H1 (cell line): ENCODE results near the gene SPRYD4. TPM values are rescaled to one million over a fixed set of nuclear protein-coding genes. Genes with fewer than 3 reads are reported as not detected.

Source experiments
- CTCF ChIA-PET: fragments of 300-600 bp; sonication (Branson Sonifier 250); formaldehyde crosslinking; loops from one replicate; lab custom pipeline; 2021; ENCODE audit not compliant: partially characterized antibody; lab: Charles Lee
- POLR2A ChIA-PET: fragments of 300-600 bp; sonication (Branson Sonifier 250); formaldehyde crosslinking; loops from one replicate; lab custom pipeline; 2021; ENCODE audit warnings: inconsistent platforms; ENCODE audit not compliant: partially characterized antibody; lab: Charles Lee
- DNase-seq, 2 experiments: peaks; one replicate each; pipeline versions ENCODE4 v3.0.0 to v3.0.0-alpha.2; 2010 to 2022; ENCODE audit warnings: low spot score in 2 of 2, low read depth in 1 of 2, mixed read lengths in 1 of 2
- FAIRE-seq: peaks from 2 replicates; lab custom pipeline; 2011; peaks lifted over from hg19 to GRCh38; lab: Jason Lieb, UNC
- H2AFZ ChIP-seq: 2 replicates; pipeline ENCODE4 v1.8.1; 2012; ENCODE audit warnings: low read length, inconsistent platforms
- H2AK5ac ChIP-seq: 2 replicates; pipeline ENCODE4 v1.6.1; 2013; ENCODE audit warnings: low read depth, low read length
- H2BK120ac ChIP-seq: replicated peaks from 2 replicates; pipeline ENCODE3; 2013; ENCODE audit warnings: low read depth, low read length, inconsistent platforms
- H2BK12ac ChIP-seq: 2 replicates; pipeline ENCODE4 v1.6.1; 2013; ENCODE audit warnings: low read depth, low read length
- H2BK15ac ChIP-seq: 2 replicates; pipeline ENCODE4 v1.6.1; 2013; ENCODE audit warnings: low read length
- H2BK20ac ChIP-seq: 2 replicates; pipeline ENCODE4 v1.6.1; 2013; ENCODE audit warnings: low read length
- H2BK5ac ChIP-seq: 2 replicates; pipeline ENCODE4 v1.6.1; 2013; ENCODE audit warnings: low read depth, low read length
- H3K14ac ChIP-seq: 2 replicates; pipeline ENCODE4 v1.6.1; 2013; ENCODE audit warnings: inconsistent platforms; ENCODE audit not compliant: insufficient read length
- H3K18ac ChIP-seq: 2 replicates; pipeline ENCODE4 v1.6.1; 2013; ENCODE audit warnings: low read length; ENCODE audit errors: extremely low read depth
- H3K23ac ChIP-seq: 2 replicates; pipeline ENCODE4 v1.6.1; 2013; ENCODE audit warnings: inconsistent platforms; ENCODE audit not compliant: insufficient read length
- H3K23me2 ChIP-seq: 2 replicates; pipeline ENCODE4 v1.6.1; 2013; ENCODE audit warnings: low read depth, low read length
- H3K27ac ChIP-seq: 2 replicates; pipeline ENCODE4 v1.6.1; 2011; ENCODE audit warnings: low read depth, low read length, inconsistent platforms
- H3K27me3 ChIP-seq, 4 experiments: replicated peaks in 1 of 4; 1 replicate in 1 of 4; 2 replicates in 3 of 4; pipeline versions ENCODE4 v1.6.1 to v1.8.1; 2011 to 2013; ENCODE audit warnings: low read length in 3 of 4, mild to moderate bottlenecking in 3 of 4, inconsistent platforms in 2 of 4, mixed read lengths in 2 of 4, moderate library complexity in 1 of 4; ENCODE audit not compliant: control insufficient read depth in 3 of 4, insufficient read depth in 3 of 4; ENCODE audit errors: extremely low read depth in 1 of 4
- H3K36me3 ChIP-seq, 4 experiments: 2 replicates each; pipeline versions ENCODE4 v1.6.1 to v1.8.1; 2011 to 2013; ENCODE audit warnings: mild to moderate bottlenecking in 4 of 4, low read length in 3 of 4, moderate library complexity in 2 of 4, control low read depth in 1 of 4, inconsistent platforms in 1 of 4; ENCODE audit not compliant: insufficient read depth in 4 of 4, control insufficient read depth in 2 of 4
- H3K4ac ChIP-seq: replicated peaks from 2 replicates; pipeline ENCODE3; 2013; ENCODE audit warnings: low read length, low read depth, mixed read lengths, inconsistent platforms; ENCODE audit not compliant: insufficient read length
- H3K4me1 ChIP-seq, 4 experiments: replicated peaks in 1 of 4; 1 replicate in 1 of 4; 2 replicates in 3 of 4; pipeline versions ENCODE4 v1.6.1 to v1.8.1; 2011 to 2013; ENCODE audit warnings: low read length in 3 of 4, inconsistent platforms in 2 of 4, mixed read lengths in 1 of 4; ENCODE audit not compliant: insufficient read depth in 4 of 4, control insufficient read depth in 3 of 4
- H3K4me2 ChIP-seq, 2 experiments: 2 replicates each; pipeline versions ENCODE4 v1.6.1 to v1.8.1; 2011 to 2013; ENCODE audit warnings: low read depth in 2 of 2, low read length in 2 of 2, control low read depth in 1 of 2, inconsistent platforms in 1 of 2, mild to moderate bottlenecking in 1 of 2; ENCODE audit not compliant: insufficient read depth in 1 of 2
- H3K4me3 ChIP-seq, 4 experiments: fragments of 200-600, 300-600 bp in 1 of 4; sonication (generic), shearing (Covaris generic), sonication (Bioruptor Twin) in 1 of 4; 2 replicates each; pipeline versions ENCODE4 v1.5.1 to v1.8.1; 2011 to 2016; ENCODE audit warnings: low read length in 4 of 4, low read depth in 3 of 4, control low read depth in 2 of 4, inconsistent platforms in 2 of 4, mild to moderate bottlenecking in 2 of 4, mixed read lengths in 1 of 4, moderate library complexity in 1 of 4; ENCODE audit not compliant: insufficient read depth in 2 of 4; ENCODE audit errors: extremely low read depth in 1 of 4
- H3K56ac ChIP-seq: replicated peaks from 2 replicates; pipeline ENCODE3; 2013; ENCODE audit warnings: low read depth, mild to moderate bottlenecking, mixed read lengths, low read length, inconsistent platforms; ENCODE audit not compliant: insufficient read length
- H3K79me1 ChIP-seq: 2 replicates; pipeline ENCODE4 v1.6.1; 2013; ENCODE audit warnings: low read depth, low read length, control low read depth
- H3K79me2 ChIP-seq, 2 experiments: 2 replicates each; pipeline versions ENCODE4 v1.6.1 to v1.8.1; 2012 to 2013; ENCODE audit warnings: low read length in 2 of 2, mild to moderate bottlenecking in 2 of 2, inconsistent platforms in 1 of 2; ENCODE audit not compliant: insufficient read depth in 2 of 2, control insufficient read depth in 1 of 2
- H3K9ac ChIP-seq, 4 experiments: replicated peaks in 1 of 4; 1 replicate in 1 of 4; 2 replicates in 3 of 4; pipeline versions ENCODE4 v1.6.1 to v1.8.1; 2011 to 2013; ENCODE audit warnings: low read depth in 3 of 4, low read length in 3 of 4, control low read depth in 2 of 4, mild to moderate bottlenecking in 2 of 4, moderate library complexity in 2 of 4, inconsistent platforms in 1 of 4; ENCODE audit errors: extremely low read depth in 1 of 4
- H3K9me3 ChIP-seq, 2 experiments: 2 replicates each; pipeline versions ENCODE4 v1.6.1 to v1.8.1; 2012 to 2013; ENCODE audit warnings: mild to moderate bottlenecking in 2 of 2, moderate library complexity in 2 of 2, control low read depth in 1 of 2, inconsistent platforms in 1 of 2, low read depth in 1 of 2, low read length in 1 of 2, mixed read lengths in 1 of 2; ENCODE audit not compliant: insufficient read depth in 2 of 2
- H4K20me1 ChIP-seq, 2 experiments: replicated peaks in 1 of 2; 2 replicates each; pipeline versions ENCODE3 to v1.8.1; 2011 to 2013; ENCODE audit warnings: inconsistent platforms in 2 of 2, low read length in 2 of 2, mild to moderate bottlenecking in 1 of 2; ENCODE audit not compliant: insufficient read depth in 2 of 2, control insufficient read depth in 1 of 2
- H4K5ac ChIP-seq: 2 replicates; pipeline ENCODE4 v1.6.1; 2013; ENCODE audit warnings: low read length, low read depth, mixed read lengths, inconsistent platforms; ENCODE audit not compliant: insufficient read length
- H4K8ac ChIP-seq: 2 replicates; pipeline ENCODE4 v1.8.0; 2013; ENCODE audit warnings: mild to moderate bottlenecking, moderate library complexity, low read length, inconsistent platforms; ENCODE audit not compliant: insufficient read depth; ENCODE audit errors: extremely low read depth
- H4K91ac ChIP-seq: replicated peaks from 2 replicates; pipeline ENCODE3; 2013; ENCODE audit warnings: low read length, mixed read lengths, inconsistent platforms; ENCODE audit not compliant: insufficient read length
- CHD1 ChIP-seq: IDR thresholded peaks from 2 replicates; pipeline ENCODE4 v1.6.1; 2012; ENCODE audit warnings: low read depth, low read length, improper control_type of control experiment
- POLR2A ChIP-seq, 2 experiments: IDR thresholded peaks; 1 replicate in 1 of 2; 2 replicates in 1 of 2; pipeline ENCODE4 v1.6.1; 2011; ENCODE audit warnings: low read depth in 2 of 2, low read length in 2 of 2, mild to moderate bottlenecking in 2 of 2; ENCODE audit errors: control extremely low read depth in 1 of 2
- WGBS, 2 experiments: shearing (Covaris generic) in 1 of 2; methylation state at CpG; one replicate each; pipeline versions ENCODE4 v1.1.6 to v1.1.7; 2013 to 2015; ENCODE audit warnings: low lambda C conversion rate in 2 of 2, mixed read lengths in 2 of 2, inconsistent platforms in 1 of 2, low coverage in 1 of 2, missing lambda C conversion rate in 1 of 2; ENCODE audit not compliant: insufficient replicate concordance in 2 of 2, insufficient coverage in 1 of 2, insufficient read length in 1 of 2; ENCODE audit errors: extremely low coverage in 1 of 2, missing lambda C conversion rate in 1 of 2; 5-methylcytosine and 5-hydroxymethylcytosine counted together
- polyA plus RNA-seq, 7 experiments: library from polyadenylated mRNA; depleted of rRNA in 3 of 7; stranded (reverse) in 5 of 7; unstranded in 2 of 7; fragments of >200 nt in 5 of 7; fragments of 200-250 nt in 2 of 7; gene quantifications; 1 replicate in 5 of 7; 2 replicates in 1 of 7; 4 replicates in 1 of 7; pipeline versions ENCODE4 v1.2.1 to v1.2.3, GENCODE V29; 2011 to 2013; ENCODE audit warnings: missing spikeins in 2 of 7, mixed read lengths in 2 of 7
- total RNA-seq: library from RNA; stranded (reverse); fragmentation: NEBNext Ultra II Directional; extraction: Animal tissue kit (Norgen Biotek cat#: 25700); gene quantifications from 2 replicates; pipeline ENCODE4 v1.2.1, GENCODE V29; 2021
- TF ChIP-seq, protein P1 (sequence below), 3 experiments: IDR thresholded peaks; 1 replicate in 2 of 3; 2 replicates in 1 of 3; pipeline versions ENCODE4 v1.5.1 to v1.6.1; 2011; ENCODE audit warnings: low read length in 3 of 3, mild to moderate bottlenecking in 3 of 3, inconsistent platforms in 2 of 3, low read depth in 1 of 3, moderate library complexity in 1 of 3; ENCODE audit not compliant: insufficient read depth in 1 of 3; ENCODE audit errors: control extremely low read depth in 1 of 3

SPRYD4 gene
- total and polyA plus RNA-seq, 2 of the 8 experiments (the other 6 are each of a cell fraction or from before 2014, with no cell fraction given), result 4.3 to 5.3 TPM

- peaks cover 3 to 6% (median 5%) of the 10 kb centered on the region in 4 experiments; a peak in 5 of 7 replicates for H3K4me1 ChIP-seq
- H2BK15ac ChIP-seq, result peak overlapping the region; percentile 92
- H4K5ac ChIP-seq, result no peak overlapping the region
- FAIRE-seq, result no peak
- WGBS, 2 experiments, result 78% methylated on average over 3 of the region's 3 CpGs; no CpG with 5 or more reads in 1 of the 2 experiments
- H3K18ac ChIP-seq, result no peak overlapping the region
- H2BK5ac ChIP-seq, result no peak overlapping the region
- H4K8ac ChIP-seq, result no peak overlapping the region
- peak overlapping the region; percentile 6; the same call in 1 of the 2 replicates for H2BK20ac ChIP-seq
- no peak overlapping the region for H3K4me3 ChIP-seq
- ChIA-PET CTCF (interaction anchor here (0.6 to 12.4 kb wide), 6 partner anchors 11 to 154 kb away, joined by 3 to 124 read pairs (median 3); partner anchors contain the start of gene CNPY2), POLR2A (interaction anchor here (1.2 to 7.3 kb wide), 11 partner anchors 9 to 238 kb away, joined by 3 to 74 read pairs (median 5); partner anchors contain the start of genes CNPY2, CS and PTGES3)
- no peaks in the 10 kb centered on the region for H4K20me1 ChIP-seq
- peaks cover 0 to 17% of the 10 kb centered on the region in 2 experiments; a peak in 3 of 4 replicates for H3K79me2 ChIP-seq
- H3K36me3 ChIP-seq, result no peaks in the 10 kb centered on the region; a peak in 1 of 8 replicates
- TF ChIP-seq CHD1, result no peak
- 0 out of 3 replicates have a peak, but pooled peaks of 1 of the 2 experiments have one; percentile 29 for TF ChIP-seq POLR2A (IDR thresholded peaks at IDR 0.05; ENCODE audit: control extremely low read depth in 1 of 2, low read depth in 2 of 2, low read length in 2 of 2)
- TF ChIP-seq, protein P1, sequence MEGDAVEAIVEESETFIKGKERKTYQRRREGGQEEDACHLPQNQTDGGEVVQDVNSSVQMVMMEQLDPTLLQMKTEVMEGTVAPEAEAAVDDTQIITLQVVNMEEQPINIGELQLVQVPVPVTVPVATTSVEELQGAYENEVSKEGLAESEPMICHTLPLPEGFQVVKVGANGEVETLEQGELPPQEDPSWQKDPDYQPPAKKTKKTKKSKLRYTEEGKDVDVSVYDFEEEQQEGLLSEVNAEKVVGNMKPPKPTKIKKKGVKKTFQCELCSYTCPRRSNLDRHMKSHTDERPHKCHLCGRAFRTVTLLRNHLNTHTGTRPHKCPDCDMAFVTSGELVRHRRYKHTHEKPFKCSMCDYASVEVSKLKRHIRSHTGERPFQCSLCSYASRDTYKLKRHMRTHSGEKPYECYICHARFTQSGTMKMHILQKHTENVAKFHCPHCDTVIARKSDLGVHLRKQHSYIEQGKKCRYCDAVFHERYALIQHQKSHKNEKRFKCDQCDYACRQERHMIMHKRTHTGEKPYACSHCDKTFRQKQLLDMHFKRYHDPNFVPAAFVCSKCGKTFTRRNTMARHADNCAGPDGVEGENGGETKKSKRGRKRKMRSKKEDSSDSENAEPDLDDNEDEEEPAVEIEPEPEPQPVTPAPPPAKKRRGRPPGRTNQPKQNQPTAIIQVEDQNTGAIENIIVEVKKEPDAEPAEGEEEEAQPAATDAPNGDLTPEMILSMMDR (IDR thresholded peaks at IDR 0.05; ENCODE audit: control extremely low read depth in 1 of 3, insufficient read depth in 1 of 3, low read depth in 1 of 3, low read length in 3 of 3), result no peak
- H3K27me3 ChIP-seq, result no peaks in the 10 kb centered on the region
- H2AK5ac ChIP-seq, result 0 out of 2 replicates have a peak overlapping the region, but pooled peaks have one; percentile 49
- H4K91ac ChIP-seq, result peak overlapping the region; percentile 20
- H3K79me1 ChIP-seq, result no peaks in the 10 kb centered on the region
- H3K4me2 ChIP-seq, result peak overlapping the region; percentile 62 to 88; a peak in 1 of 4 replicates
- no peak overlapping the region for H3K56ac ChIP-seq
- no peak overlapping the region for H3K23ac ChIP-seq
- no peaks in the 10 kb centered on the region; the same call in 1 of the 2 replicates for H3K23me2 ChIP-seq
- no peak overlapping the region for H3K4ac ChIP-seq
- no peak overlapping the region for H3K14ac ChIP-seq
- H3K27ac ChIP-seq, result no peak overlapping the region
- peak overlapping the region; percentile 45 for H2BK120ac ChIP-seq
- H3K9ac ChIP-seq, result no peak overlapping the region
- H3K9me3 ChIP-seq, result no peaks in the 10 kb centered on the region
- peak overlapping the region; percentile 95; the same call in 1 of the 2 replicates for H2BK12ac ChIP-seq
- H2AFZ ChIP-seq, result peak overlapping the region; percentile 98; the same call in 1 of the 2 replicates
- DNase-seq, result no peak
Measured at GRCh38 chr12:56450241-56450640, 18.1 kb upstream of the SPRYD4 start.
